22Rv1 (cell line): ENCODE data around the gene SLC39A6.
"Not testable (repeated sequence)": the region's sequence is repeated elsewhere in the genome, so short reads cannot be mapped to it uniquely, and the experiment has no call there.

Experiments used
- H3K27ac ChIP-seq: fragments of 450-650 bp; 2 replicates; pipeline ENCODE4 v1.5.1; 2017
- CTCF ChIP-seq: fragments of 450-650 bp; IDR thresholded peaks from 2 replicates; pipeline ENCODE4 v1.5.1; 2017; ENCODE audit warnings: mild to moderate bottlenecking
- ZFX ChIP-seq: fragments of 450-650 bp; IDR thresholded peaks from 2 replicates; pipeline ENCODE4 v1.6.1; 2017; ENCODE audit warnings: antibody characterized with exemption, borderline replicate concordance

The SLC39A6 gene

DNA sequence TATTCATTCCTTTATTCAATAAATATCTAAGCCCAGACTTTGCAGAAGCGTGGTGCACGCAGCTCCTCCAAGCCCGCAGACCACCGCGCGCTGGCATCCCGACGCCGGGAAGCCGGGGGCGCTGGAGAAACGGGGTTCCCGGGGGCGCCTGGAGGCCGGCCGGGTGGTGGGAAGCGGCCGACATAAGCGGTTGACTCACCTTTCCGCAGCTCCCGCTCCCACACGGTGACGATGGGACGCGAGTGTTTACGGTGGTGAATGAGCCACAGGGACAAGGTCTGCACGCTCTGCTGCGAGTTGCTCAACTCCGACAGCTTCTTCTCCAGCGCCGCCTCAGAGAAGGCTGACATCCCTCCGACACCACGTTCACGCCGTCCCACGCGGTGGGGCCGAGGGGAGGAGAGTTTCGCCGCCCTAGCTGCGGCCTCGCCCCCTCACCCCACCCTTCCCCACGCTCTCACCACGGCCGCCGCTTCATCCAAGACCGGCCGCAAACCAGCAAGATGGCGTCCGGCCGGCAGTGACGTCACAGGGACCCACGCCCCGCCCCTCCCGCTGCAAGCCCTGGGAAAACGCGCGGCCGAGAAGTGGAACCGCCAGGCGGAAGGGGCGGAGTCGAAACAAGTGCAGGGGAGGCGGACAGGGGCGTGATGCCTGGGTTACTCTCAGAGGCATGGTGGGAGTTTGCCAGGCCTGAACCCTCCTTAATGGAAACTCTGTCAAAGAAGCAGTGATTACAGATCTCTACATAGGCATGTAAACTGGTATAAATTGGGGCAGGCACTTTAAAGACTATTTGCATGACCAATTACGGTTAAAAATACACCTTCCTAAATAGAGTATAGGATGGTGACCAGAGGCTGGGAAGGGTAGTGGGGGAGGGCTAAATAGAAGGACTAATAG is 61.8 kb downstream of the SLC39A6 start, which contains the start of gene RPRD1A:
RPRD1A (minus strand) TSS at position 505 of the 903 bp plus-strand sequence; CDS start at position 350, 155 bp downstream.
- peak within 1 kb of the TSS; percentile 83 for H3K27ac ChIP-seq
- TF ChIP-seq ZFX (no peak), CTCF (no peak)

DNA sequence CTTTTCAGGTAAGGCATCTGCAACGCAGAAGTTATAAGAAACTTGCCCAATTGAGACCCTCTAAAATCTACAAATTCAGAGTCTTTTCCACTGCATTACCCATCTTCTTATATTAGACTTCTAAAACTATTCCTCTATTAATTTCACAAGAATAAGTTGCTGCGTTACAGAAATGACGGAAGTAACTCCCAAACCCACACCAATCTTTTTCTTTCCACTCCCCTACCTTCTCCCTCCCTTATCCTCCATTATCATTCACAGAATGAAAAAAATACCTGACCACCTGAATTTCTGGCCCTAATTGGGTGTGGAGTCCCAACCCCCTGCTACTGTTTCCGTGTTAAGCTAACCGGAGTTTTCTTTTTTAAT is 62.5 kb downstream of the SLC39A6 start:
- TF ChIP-seq CTCF (no peak), ZFX (no peak)
- H3K27ac ChIP-seq, result peak overlapping the region; percentile 83

DNA sequence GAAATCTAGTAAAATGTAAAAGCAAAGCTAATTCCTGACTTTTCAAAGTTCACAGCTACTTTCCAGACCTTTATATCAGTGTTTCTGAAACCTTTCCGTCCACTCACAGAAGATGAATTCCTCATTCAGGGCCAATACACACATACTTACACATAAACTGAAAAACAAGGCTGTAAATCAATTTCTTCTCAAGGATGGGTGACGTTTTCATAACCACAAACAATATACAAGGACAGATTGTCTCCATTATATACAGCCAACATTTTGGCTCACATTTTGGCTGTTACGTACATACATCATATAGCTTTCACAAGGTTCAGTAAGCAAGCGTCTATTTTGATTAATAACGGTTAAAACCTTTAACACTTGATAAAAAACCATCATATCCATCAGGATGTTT is 63.1 kb downstream of the SLC39A6 start:
- TF ChIP-seq ZFX (no peak), CTCF (no peak)
- no peak overlapping the region for H3K27ac ChIP-seq

DNA sequence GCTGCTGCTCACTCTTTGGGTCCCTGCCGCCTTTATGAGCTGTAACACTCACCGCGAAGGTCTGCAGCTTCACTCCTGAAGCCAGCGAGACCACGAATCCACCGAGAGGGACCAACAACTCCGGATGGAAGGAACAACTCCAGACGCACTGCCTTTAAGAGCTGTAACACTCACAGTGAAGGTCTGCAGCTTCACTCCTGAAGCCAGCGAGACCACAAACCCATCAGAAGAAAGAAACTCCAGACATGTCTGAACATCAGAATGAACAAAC is 64.4 kb downstream of the SLC39A6 start:
- not testable (repeated sequence) for H3K27ac ChIP-seq

DNA sequence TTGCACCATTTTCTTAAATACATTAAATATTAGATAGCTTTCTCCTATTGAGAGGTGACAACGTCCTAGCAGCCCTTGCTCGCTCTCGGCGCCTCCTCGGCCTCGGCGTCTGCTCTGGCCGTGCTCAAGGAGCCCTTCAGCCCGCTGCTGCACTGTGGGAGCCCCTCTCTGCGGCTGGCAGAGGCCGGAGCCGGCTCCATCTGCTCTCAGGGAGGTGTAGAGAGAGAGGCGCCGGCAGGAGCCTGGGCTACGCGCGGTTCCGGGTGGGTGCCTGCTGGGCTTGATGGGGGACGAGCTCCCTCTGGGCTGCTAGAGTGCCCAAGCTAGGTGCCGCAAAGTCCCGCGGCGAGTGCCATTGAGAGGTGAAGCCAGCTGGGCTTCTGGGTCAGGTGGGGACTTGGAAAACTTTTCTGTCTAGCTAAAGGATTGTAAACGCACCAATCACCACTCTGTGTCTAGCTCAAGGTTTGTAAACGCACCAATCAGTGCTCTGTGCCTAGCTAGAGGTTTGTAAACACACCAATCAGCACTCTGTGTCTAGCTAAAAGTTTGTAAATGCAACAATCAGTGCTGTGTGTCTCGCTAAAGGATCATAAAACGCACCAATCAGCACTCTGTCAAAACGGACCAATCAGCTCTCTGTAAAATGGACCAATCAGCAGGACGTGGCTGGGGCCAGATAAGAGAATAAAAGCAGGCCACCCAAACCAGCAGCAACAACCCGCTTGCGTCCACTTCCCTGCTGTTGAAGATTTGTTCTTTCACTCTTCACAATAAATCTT is 64.9 kb downstream of the SLC39A6 start:
- no peak for TF ChIP-seq ZFX
- TF ChIP-seq CTCF, result no peak
- no peak overlapping the region for H3K27ac ChIP-seq

DNA sequence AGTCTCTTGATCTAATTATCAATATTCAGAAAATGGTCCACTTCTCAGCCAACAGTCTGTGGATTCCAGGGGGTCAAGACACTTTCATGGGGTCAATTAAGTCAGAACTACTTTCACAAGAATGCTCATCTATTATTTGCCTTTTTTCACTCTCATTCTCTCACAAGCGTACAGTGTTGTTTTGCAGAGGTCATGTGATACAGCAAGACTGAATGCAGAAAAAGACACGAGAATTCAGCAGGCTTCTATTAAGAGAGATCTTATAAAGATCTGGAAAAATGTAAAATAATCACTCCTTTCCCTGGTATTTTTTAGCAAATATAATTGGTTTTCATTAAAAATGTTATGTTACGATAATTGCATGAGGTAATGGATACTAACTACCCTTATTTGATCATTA is 70.5 kb downstream of the SLC39A6 start:
- TF ChIP-seq ZFX (no peak), CTCF (no peak)

More for the DNA sequence above, 70.5 kb downstream of the SLC39A6 start:
- H3K27ac ChIP-seq, result no peak overlapping the region
